WI38 (cell line): ENCODE results near the gene ZNF578.
"Not testable (repeated sequence)": the region's sequence is repeated elsewhere in the genome, so short reads cannot be mapped to it uniquely, and the experiment has no call there.

Experiments
- H3K4me3 ChIP-seq: 2 replicates; pipeline ENCODE4 v1.5.1; 2011; ENCODE audit warnings: low read depth, mild to moderate bottlenecking, control low read depth, low read length
- CTCF ChIP-seq: IDR thresholded peaks from 2 replicates; pipeline ENCODE4 v1.5.1; 2012; ENCODE audit warnings: low read depth, mild to moderate bottlenecking, control low read depth, low read length

ZNF578 gene

GRCh38 chr19:52557231-52557995 is 104.1 kb downstream of the ZNF578 start:
- no peak overlapping the region for H3K4me3 ChIP-seq
- TF ChIP-seq CTCF: no peak

GRCh38 chr19:52558732-52559445 is 105.5 kb downstream of the ZNF578 start:
- H3K4me3 ChIP-seq: not testable (repeated sequence)

- not testable (repeated sequence) for H3K4me3 ChIP-seq
Measured at GRCh38 chr19:52561611-52562010, 108.3 kb downstream of the ZNF578 start.
